GM10248 (cell line): ENCODE results near the gene ANKRD24.
"Not testable (repeated sequence)": the region's sequence is repeated elsewhere in the genome, so short reads cannot be mapped to it uniquely, and the experiment has no call there.

Experiments used
- CTCF ChIA-PET: fragments of 300-600 bp; sonication (Branson Sonifier 250); formaldehyde crosslinking; extraction: SDS; loops from one replicate; lab custom pipeline; 2021; ENCODE audit warnings: antibody characterized with exemption; lab: Yijun Ruan, JAX
- POLR2A ChIA-PET: fragments of 350-650 bp; sonication (Branson Sonifier 250); formaldehyde crosslinking; extraction: SDS; loops from one replicate; lab custom pipeline; 2020; ENCODE audit warnings: antibody characterized with exemption; lab: Yijun Ruan, JAX
- DNase-seq: peaks from one replicate; pipeline ENCODE4 v3.0.0; 2012; ENCODE audit errors: extremely low spot score
- TF ChIP-seq, protein P1 (sequence below): IDR thresholded peaks from 2 replicates; pipeline ENCODE4 v1.5.1; 2012; ENCODE audit warnings: mild to moderate bottlenecking, low read depth; ENCODE audit errors: extremely low read depth, missing control alignments, control extremely low read depth

Gene ANKRD24

DNA sequence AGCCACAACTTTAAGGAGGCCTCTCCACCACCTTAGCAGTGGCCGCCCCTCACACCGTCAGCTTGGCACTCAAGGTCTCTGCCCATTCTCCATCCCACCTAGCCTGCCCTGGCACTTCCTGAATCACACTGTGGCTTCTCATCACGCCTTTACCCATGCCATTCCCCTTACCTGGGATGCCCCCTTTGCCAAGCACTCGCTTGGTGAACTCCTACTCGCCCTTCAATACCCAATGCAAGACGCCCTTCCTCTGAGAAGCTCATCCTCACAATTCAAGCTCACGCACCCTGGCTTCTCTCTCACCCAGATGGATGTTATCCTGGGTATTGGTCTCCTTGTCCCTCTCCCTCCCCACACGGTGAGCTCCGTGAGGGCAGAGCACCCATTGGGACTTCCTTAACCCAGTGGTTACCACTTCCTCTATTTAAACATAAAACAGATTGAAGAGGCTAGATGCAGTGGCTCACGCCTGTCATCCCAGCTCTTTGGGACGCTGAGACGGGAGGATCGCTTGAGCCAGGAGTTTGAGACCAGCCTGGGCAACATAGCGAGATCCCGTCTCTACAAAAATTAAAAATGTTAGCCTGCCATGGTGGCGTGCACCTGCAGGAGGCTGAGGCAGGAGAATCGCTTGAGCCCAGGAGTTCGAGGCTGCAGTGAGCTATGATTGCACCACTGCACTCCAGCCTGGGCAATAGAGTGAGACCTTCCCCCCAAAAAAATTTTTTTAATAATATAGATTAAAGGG, 83.9 kb downstream of the ANKRD24 start:
- TF ChIP-seq, protein P1, sequence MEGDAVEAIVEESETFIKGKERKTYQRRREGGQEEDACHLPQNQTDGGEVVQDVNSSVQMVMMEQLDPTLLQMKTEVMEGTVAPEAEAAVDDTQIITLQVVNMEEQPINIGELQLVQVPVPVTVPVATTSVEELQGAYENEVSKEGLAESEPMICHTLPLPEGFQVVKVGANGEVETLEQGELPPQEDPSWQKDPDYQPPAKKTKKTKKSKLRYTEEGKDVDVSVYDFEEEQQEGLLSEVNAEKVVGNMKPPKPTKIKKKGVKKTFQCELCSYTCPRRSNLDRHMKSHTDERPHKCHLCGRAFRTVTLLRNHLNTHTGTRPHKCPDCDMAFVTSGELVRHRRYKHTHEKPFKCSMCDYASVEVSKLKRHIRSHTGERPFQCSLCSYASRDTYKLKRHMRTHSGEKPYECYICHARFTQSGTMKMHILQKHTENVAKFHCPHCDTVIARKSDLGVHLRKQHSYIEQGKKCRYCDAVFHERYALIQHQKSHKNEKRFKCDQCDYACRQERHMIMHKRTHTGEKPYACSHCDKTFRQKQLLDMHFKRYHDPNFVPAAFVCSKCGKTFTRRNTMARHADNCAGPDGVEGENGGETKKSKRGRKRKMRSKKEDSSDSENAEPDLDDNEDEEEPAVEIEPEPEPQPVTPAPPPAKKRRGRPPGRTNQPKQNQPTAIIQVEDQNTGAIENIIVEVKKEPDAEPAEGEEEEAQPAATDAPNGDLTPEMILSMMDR: no peak
- POLR2A ChIA-PET: no interaction called here
- no peak for DNase-seq
- CTCF ChIA-PET: interaction anchor here (0.6 to 5.2 kb wide), 47 partner anchors 9 to 370 kb away, joined by 3 to 58 read pairs (median 6); partner anchors contain the start of genes CHAF1A, EBI3, MPND and PLIN5

DNA sequence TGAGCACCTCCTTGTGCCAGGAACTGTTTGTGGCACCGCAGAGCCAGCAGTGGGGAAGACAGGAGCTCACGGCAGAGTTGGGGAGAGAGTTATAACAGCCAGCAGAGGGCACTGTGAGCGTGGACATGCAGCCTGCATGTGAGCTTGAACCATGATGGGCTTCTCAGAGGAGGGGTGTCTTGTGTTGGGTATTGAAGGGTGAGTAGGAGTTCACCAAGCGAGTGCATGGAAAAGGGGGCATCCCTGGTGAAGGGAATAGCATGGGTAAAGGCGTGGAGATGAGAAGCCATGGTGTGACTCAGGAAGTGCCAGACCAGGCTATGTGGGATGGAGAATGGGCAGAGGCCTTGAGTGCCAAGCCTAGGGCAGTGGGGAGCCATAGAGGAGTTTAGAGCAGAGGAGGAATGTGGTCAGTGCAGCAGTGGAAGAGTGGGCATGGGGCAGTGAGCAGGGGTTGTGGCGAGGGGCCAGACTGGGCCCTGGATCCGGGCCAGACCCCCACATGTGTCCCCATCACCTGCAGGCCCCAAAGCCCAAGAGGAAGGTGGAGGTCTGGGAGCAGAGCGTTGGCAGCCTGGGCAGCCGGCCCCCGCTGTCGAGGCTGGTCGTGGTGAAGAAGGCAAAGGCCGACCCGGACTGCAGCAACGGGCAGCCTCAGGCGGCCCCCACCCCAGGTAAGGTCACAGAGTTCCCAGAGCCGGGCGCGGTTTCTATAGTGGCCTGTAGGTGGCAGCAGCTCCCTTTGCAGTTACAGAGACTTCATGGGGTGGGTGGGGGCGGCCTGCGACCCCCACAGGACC, 84.8 kb downstream of the ANKRD24 start:
- TF ChIP-seq, protein P1: peak; percentile 75
- DNase-seq: peak; percentile 78

DNA sequence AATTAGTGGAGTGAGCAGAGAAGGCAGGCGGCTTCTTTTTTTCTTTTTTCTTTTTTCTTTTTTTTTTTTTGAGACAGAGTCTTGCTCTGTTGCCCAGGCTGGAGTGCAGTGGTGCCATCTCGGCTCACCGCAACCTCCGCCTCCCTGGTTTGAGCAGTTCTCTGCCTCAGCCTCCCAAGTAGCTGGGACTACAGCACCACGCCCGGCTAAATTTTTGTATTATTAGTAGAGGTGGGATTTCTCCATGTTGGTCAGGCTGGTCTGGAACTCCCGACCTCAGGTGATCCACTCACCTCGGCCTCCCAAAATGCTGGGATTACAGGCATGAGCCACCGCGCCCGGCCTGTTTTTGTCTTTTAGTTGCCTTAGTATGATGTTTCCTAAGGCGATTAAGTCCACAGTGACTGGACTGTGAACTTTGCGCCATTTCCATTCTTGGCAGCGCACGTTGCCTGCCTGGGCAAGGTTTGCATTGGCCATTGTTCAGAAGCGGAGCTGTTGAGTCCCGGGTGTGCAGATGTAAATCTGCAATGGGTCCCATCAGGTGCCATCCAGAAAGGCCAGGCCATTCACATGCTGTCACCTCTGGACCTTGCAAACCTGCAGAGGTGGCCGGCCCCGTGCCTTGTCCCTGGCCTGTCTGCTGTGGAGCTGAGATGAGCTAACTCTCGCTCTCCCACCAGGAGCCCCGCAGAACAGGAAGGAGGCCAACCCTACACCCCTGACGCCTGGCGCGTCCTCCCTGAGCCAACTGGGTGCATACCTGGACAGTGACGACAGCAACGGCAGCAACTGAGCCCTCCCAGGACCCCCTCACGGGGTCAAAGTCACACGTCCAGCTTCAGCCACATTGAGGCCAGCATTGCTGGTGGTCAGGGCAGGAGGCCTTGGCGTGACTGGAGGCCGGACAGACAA, 85.7 kb downstream of the ANKRD24 start:
- POLR2A ChIA-PET: interaction anchor here (0.6 kb wide), 1 partner anchor 109 kb away, joined by 3 read pairs; no protein-coding TSS in a partner anchor
- CTCF ChIA-PET: interaction anchor here (0.7 to 5.2 kb wide), 25 partner anchors 9 to 266 kb away, joined by 3 to 58 read pairs (median 9); partner anchors contain the start of genes CHAF1A, MPND, PLIN5 and SH3GL1
- TF ChIP-seq, protein P1: no peak
- DNase-seq: no peak

More for the DNA sequence above, 84.8 kb downstream of the ANKRD24 start:
- CTCF ChIA-PET: interaction anchor here (0.6 to 5.2 kb wide), 52 partner anchors 10 to 280 kb away, joined by 3 to 58 read pairs (median 5); partner anchors contain the start of genes CHAF1A, EBI3, MPND and PLIN5
- POLR2A ChIA-PET: interaction anchor here (0.6 kb wide), 2 partner anchors 109 to 132 kb away, joined by 3 to 5 read pairs; no protein-coding TSS in a partner anchor

- ChIA-PET POLR2A (no interaction called here), CTCF (interaction anchor here (1.8 to 5.2 kb wide), 10 partner anchors 11 to 256 kb away, joined by 5 to 58 read pairs (median 12); partner anchors contain the start of genes CHAF1A and MPND)
- no peak for DNase-seq
- TF ChIP-seq, protein P1: no peak
These were observed 86.4 kb downstream of the ANKRD24 start for GRCh38 chr19:4268816-4269430.

DNA sequence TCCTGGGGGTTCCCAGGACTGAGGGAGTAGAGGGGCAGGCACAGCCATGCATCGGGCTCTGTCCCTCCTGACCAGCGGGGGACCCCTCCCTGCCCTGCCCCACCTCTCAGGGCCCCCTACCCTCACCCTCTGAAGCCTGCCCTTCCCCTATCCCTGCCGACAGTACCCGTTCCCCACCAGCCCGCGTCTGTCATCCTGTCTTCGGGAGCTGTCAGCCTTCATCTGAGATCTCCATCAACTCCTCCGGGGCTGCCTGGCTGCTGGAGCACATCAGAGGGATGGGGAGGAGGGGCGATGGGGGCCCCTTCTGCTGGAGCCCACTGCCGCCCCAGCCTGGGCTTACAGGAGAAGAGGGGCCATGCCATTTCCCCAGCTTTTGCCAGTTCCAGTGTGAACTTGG, 90.4 kb downstream of the ANKRD24 start:
- ChIA-PET POLR2A (no interaction called here), CTCF (interaction anchor here (1.1 to 1.2 kb wide), 2 partner anchors 133 to 252 kb away, joined by 3 read pairs; no protein-coding TSS in a partner anchor)
- TF ChIP-seq, protein P1: no peak
- no peak for DNase-seq

DNA sequence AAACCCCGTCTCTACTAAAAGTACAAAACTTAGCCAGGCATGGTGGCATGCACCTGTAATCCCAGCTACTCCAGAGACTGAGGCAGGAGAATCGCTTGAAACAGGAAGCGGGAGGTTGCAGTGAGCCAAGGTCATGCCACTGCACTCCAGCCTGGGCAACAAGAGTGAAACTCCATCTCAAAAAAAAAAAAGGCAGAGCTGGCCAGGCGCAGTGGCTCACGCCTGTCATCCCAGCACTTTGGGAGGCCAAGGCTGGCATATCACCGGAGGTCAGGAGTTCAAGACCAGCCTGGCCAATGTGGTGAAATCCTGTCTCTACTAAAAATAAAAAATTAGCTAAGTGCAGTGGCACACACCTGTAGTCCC, 91.8 kb downstream of the ANKRD24 start:
- ChIA-PET CTCF (interaction anchor here (1.6 kb wide), 1 partner anchor 126 kb away, joined by 3 read pairs; the partner anchor contains the start of gene SH3GL1), POLR2A (interaction anchor here (0.6 to 0.7 kb wide), 2 partner anchors 17 to 1246 kb away, joined by 3 read pairs; no protein-coding TSS in a partner anchor)

More for the DNA sequence above, 91.8 kb downstream of the ANKRD24 start:
- DNase-seq: not testable (repeated sequence)
